K562 (cell line): ENCODE measurements around the gene MAP2K6.

Experiments used
- EP300 ChIP-seq: IDR thresholded peaks from 2 replicates; pipeline ENCODE4 v1.6.1; 2012; ENCODE audit warnings: low read length, improper control_type of control experiment
- GTF2B ChIP-seq: IDR thresholded peaks from 2 replicates; pipeline ENCODE4 v1.6.1; 2011; ENCODE audit not compliant: insufficient read length; ENCODE audit errors: extremely low read depth
- NRF1 ChIP-seq, 2 experiments: fragments of 450-650 bp; IDR thresholded peaks in 1 of 2; conservative IDR thresholded peaks in 1 of 2; 2 replicates each; pipeline ENCODE4 v1.6.1; 2014; ENCODE audit warnings: mild to moderate bottlenecking in 2 of 2
- SRSF1 ChIP-seq: fragments of 200-400 bp; formaldehyde crosslinking; IDR thresholded peaks from 2 replicates; pipeline ENCODE4 v1.6.1; 2017; ENCODE audit warnings: mild to moderate bottlenecking, low read depth, low read length, moderate library complexity
- TF ChIP-seq, protein P1 (sequence below): sonication (generic); formaldehyde crosslinking; IDR thresholded peaks from 2 replicates; pipeline ENCODE4 v1.8.1; 2022; ENCODE audit warnings: missing genetic modification reagents
- TF ChIP-seq, protein P2 (sequence below), 2 experiments: fragments of 450-650 bp; formaldehyde crosslinking in 1 of 2; IDR thresholded peaks; 2 replicates each; pipeline versions ENCODE4 v1.4.0 to v1.6.1; 2014 to 2020; ENCODE audit warnings: mild to moderate bottlenecking in 2 of 2, borderline replicate concordance in 1 of 2, low read depth in 1 of 2

DNA sequence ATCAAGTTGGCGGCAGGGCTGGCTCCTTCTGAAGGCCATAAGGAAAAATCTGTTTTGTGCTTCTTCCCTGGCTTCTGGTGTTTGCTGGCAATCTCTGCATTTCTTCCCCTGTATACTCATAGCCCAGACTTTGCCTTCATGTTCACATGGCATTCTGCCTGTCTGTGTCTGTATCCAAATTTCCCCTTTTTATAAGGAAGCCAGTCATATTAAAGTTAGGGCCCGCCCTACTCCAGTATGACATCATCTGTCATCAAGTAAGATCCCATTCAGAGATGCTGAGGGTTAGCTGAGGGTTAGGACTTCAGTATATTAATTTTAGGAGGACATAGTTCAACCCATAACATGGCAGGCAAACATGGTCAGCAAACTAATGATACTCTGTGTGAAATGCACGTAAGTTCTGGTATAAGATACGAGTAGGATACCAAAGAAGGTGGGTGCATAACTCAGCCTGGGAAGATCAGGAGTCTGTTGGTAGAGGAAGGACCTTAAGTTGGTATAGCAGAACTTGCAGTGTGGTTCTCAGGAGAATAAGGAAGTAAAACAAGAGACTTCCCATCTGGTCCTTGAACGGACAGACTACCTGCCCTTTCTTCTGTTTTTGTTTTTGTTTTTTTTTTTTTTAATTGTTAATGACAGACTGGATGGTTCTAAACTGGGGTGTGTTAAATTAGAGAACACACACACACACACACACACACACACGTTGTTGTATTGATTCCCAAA, 13.9 kb downstream of the MAP2K6 start:
- TF ChIP-seq, protein P1, sequence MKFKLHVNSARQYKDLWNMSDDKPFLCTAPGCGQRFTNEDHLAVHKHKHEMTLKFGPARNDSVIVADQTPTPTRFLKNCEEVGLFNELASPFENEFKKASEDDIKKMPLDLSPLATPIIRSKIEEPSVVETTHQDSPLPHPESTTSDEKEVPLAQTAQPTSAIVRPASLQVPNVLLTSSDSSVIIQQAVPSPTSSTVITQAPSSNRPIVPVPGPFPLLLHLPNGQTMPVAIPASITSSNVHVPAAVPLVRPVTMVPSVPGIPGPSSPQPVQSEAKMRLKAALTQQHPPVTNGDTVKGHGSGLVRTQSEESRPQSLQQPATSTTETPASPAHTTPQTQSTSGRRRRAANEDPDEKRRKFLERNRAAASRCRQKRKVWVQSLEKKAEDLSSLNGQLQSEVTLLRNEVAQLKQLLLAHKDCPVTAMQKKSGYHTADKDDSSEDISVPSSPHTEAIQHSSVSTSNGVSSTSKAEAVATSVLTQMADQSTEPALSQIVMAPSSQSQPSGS, result no peak
- TF ChIP-seq, protein P2, sequence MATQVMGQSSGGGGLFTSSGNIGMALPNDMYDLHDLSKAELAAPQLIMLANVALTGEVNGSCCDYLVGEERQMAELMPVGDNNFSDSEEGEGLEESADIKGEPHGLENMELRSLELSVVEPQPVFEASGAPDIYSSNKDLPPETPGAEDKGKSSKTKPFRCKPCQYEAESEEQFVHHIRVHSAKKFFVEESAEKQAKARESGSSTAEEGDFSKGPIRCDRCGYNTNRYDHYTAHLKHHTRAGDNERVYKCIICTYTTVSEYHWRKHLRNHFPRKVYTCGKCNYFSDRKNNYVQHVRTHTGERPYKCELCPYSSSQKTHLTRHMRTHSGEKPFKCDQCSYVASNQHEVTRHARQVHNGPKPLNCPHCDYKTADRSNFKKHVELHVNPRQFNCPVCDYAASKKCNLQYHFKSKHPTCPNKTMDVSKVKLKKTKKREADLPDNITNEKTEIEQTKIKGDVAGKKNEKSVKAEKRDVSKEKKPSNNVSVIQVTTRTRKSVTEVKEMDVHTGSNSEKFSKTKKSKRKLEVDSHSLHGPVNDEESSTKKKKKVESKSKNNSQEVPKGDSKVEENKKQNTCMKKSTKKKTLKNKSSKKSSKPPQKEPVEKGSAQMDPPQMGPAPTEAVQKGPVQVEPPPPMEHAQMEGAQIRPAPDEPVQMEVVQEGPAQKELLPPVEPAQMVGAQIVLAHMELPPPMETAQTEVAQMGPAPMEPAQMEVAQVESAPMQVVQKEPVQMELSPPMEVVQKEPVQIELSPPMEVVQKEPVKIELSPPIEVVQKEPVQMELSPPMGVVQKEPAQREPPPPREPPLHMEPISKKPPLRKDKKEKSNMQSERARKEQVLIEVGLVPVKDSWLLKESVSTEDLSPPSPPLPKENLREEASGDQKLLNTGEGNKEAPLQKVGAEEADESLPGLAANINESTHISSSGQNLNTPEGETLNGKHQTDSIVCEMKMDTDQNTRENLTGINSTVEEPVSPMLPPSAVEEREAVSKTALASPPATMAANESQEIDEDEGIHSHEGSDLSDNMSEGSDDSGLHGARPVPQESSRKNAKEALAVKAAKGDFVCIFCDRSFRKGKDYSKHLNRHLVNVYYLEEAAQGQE (IDR thresholded peaks at IDR 0.05; ENCODE audit: borderline replicate concordance), result no peak
- TF ChIP-seq, protein P2 (CRISPR knock-in tag; IDR thresholded peaks at IDR 0.05; ENCODE audit: low read depth), result no peak
- TF ChIP-seq NRF1 (conservative IDR thresholded peaks at IDR 0.05 in 1 of 2, IDR thresholded peaks at IDR 0.05 in 1 of 2), result no peak
- no peak for TF ChIP-seq SRSF1
- TF ChIP-seq GTF2B, result no peak
- TF ChIP-seq EP300, result no peak
